ENCODE measurements around the gene CBX5. TPM values are rescaled to one million over a fixed set of nuclear protein-coding genes. Genes with fewer than 3 reads are reported as not detected.
A peak's percentile ranks its signal among the peaks of the same experiment; 100 is the strongest.
"Not testable (repeated sequence)": the region's sequence is repeated elsewhere in the genome, so short reads cannot be mapped to it uniquely, and the experiment has no call there.

Gene CBX5
- total and polyA plus RNA-seq, 7 donors: 3.0 to 30.7 (median 18.6) TPM

DNA sequence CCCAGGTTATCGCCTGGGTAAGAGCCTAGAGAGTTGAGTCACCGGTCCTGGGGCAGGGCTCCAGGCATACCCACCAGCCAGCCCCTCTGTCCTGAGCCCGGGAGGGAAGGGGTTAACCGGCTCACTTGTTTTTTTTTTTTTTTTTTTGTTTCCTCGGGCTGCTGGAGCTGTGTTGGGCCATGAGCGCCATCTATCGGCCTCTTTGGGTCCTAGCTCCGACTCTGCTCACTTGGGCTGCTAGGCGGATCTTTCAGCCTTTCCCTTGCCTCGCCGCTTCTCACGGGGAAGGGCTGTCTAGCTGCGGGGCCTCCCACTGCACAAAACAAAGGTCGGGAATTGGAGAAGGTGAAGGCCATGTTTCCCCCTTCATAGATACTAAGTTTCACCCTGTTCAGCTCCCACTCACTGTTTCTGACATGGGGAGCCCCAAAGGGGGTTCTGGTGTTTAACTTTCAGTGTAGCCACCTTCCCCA is 88.3 kb downstream of the CBX5 start:
- 0 to 1% methylated on average over 14 of the region's 14 CpGs for whole genome bisulfite sequencing, 2 donors
- Histone ChIP-seq H3K9me3 (no peaks in the 10 kb centered on the region), H3K4me1 (peaks cover 0 to 19% (median 14%) of the 10 kb centered on the region in 4 donors), H3K4me3 (no peak overlapping the region), H3K27ac (no peak overlapping the region), H3K36me3 (peaks cover 0 to 2% (median 0%) of the 10 kb centered on the region in 4 donors), H3K27me3 (peaks cover 0 to 58% (median 52%) of the 10 kb centered on the region in 3 donors)
- intact Hi-C loops (cut with DNase I): loop anchor here (1.0 to 5.0 kb wide), 2 partner anchors 139 to 159 kb away; partner anchors contain the start of gene HOXC4
- peak; percentile 86 for DNase-seq
- TF ChIP-seq, protein P1, sequence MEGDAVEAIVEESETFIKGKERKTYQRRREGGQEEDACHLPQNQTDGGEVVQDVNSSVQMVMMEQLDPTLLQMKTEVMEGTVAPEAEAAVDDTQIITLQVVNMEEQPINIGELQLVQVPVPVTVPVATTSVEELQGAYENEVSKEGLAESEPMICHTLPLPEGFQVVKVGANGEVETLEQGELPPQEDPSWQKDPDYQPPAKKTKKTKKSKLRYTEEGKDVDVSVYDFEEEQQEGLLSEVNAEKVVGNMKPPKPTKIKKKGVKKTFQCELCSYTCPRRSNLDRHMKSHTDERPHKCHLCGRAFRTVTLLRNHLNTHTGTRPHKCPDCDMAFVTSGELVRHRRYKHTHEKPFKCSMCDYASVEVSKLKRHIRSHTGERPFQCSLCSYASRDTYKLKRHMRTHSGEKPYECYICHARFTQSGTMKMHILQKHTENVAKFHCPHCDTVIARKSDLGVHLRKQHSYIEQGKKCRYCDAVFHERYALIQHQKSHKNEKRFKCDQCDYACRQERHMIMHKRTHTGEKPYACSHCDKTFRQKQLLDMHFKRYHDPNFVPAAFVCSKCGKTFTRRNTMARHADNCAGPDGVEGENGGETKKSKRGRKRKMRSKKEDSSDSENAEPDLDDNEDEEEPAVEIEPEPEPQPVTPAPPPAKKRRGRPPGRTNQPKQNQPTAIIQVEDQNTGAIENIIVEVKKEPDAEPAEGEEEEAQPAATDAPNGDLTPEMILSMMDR (IDR thresholded peaks at IDR 0.05): peak; percentile 44 to 77 (median 66)
- no peak for TF ChIP-seq EP300 (IDR thresholded peaks at IDR 0.05)

DNA sequence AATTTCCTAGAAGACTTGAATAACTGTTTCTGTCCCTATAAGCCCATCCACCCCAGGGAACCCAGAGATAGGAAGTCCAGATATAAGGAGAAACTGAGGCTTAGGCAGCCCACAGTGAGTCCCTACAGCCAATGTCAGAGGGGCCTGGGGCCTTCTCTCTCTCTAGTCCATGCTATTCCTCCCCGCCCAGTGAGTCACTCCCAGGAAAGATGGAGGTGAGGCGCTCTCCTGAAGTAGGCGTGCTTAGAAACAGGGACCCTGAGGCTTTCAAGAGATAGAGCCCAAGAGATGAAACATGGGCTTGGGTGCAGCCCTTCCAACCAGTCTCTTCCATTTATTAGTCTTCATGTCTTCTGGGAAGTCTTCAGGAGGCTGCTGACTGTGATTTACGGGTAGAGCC is 88.8 kb downstream of the CBX5 start:
- Histone ChIP-seq H3K27me3 (peaks cover 0 to 53% (median 48%) of the 10 kb centered on the region in 3 donors), H3K36me3 (peaks cover 0 to 4% (median 0%) of the 10 kb centered on the region in 4 donors), H3K4me1 (peaks cover 0 to 19% (median 14%) of the 10 kb centered on the region in 4 donors), H3K4me3 (no peak overlapping the region), H3K27ac (no peak overlapping the region), H3K9me3 (no peaks in the 10 kb centered on the region)
- intact Hi-C loops (cut with DNase I): loop anchor here (1.0 to 5.0 kb wide), 2 partner anchors 139 to 159 kb away; partner anchors contain the start of gene HOXC4
- TF ChIP-seq POLR2A (IDR thresholded peaks at IDR 0.05) (no peak), EP300 (IDR thresholded peaks at IDR 0.05) (no peak), POLR2AphosphoS5 (IDR thresholded peaks at IDR 0.05) (no peak)
- TF ChIP-seq, protein P1 (IDR thresholded peaks at IDR 0.05): no peak
- WGBS, 2 donors: 18 to 46% methylated on average over 4 of the region's 4 CpGs
- no peak for DNase-seq

DNA sequence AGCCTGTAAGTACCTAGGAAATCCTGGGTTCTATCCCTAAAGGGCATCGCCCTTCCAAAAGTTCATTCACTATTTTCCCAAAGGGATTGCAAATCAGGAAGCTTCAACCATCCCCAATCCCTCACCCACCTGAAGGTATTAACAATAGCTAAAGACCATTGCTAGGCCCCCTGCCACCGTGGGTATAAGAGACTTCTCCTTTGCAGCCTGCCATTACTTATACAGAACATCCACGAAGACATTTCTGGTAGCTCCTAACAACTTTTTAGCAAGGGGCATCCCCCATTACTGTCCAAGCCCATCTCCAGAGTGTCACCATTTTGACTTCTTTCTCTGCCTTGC is 90.8 kb downstream of the CBX5 start:
- Histone ChIP-seq H3K4me3 (peak overlapping the region; percentile 58 to 83 (median 69)), H3K9me3 (no peaks in the 10 kb centered on the region), H3K36me3 (peaks cover 0 to 4% (median 0%) of the 10 kb centered on the region in 4 donors), H3K4me1 (peaks cover 0 to 19% (median 14%) of the 10 kb centered on the region in 4 donors), H3K27ac (peak overlapping the region in 2 of 4 donors; percentile 47 to 71), H3K27me3 (peaks cover 0 to 33% (median 28%) of the 10 kb centered on the region in 3 donors)
- intact Hi-C loops (cut with DNase I): no loop called here
- no peak for TF ChIP-seq POLR2AphosphoS5 (IDR thresholded peaks at IDR 0.05)
- no peak for TF ChIP-seq POLR2A (IDR thresholded peaks at IDR 0.05)
- no peak for TF ChIP-seq EP300 (IDR thresholded peaks at IDR 0.05)
- TF ChIP-seq, protein P1 (IDR thresholded peaks at IDR 0.05): no peak
- DNase-seq: no peak
- 26% methylated on average over 3 of the region's 3 CpGs for WGBS, 2 donors

DNA sequence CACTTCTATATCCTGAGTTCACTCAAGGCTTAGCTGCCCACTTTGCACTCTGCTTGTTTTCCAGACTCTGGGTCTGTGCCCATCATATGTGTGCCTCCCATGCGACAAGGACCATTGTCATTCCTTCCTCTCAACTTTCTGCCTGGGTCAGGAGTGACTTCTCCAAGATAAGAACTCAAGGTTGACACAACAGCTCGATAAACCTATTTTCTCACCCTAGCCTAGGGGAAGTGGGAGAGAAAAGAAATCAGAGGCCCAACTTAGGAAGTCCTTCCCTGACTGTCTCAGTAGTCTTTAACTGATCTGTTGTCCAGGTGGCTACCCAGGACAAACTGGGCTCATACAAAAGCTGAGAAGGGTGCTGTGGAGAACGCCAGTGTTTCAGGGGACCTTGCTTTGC is 92.8 kb downstream of the CBX5 start:
- intact Hi-C loops (cut with DNase I): no loop called here
- WGBS, 2 donors: 92 to 96% methylated on average over 3 of the region's 3 CpGs
- TF ChIP-seq, protein P1 (IDR thresholded peaks at IDR 0.05): no peak
- no peak for TF ChIP-seq POLR2AphosphoS5 (IDR thresholded peaks at IDR 0.05)
- no peak for TF ChIP-seq POLR2A (IDR thresholded peaks at IDR 0.05)
- TF ChIP-seq EP300 (IDR thresholded peaks at IDR 0.05): no peak

DNA sequence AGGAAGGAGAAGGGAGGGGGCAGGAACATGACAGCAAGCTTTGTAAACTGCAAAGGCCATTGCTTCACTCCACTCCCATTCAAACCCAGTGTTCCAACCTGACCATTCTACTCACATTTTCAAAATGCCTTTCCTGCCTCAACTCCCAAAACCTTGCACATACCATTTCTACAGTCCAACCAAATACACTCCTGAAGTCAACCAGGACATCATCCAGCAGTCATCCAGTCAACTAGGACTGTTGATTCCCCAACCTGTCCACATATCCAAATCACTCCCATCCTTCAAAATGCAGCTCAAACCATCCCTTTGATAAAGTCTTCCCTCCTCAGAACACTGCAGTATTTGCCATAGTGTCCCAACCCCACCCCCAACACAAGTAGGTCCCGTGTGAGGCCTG is 94.0 kb downstream of the CBX5 start:
- WGBS, 2 donors: 76 to 86% methylated on average over 1 of the region's 1 CpG
- peaks cover 0 to 8% (median 4%) of the 10 kb centered on the region in 3 donors for H3K27me3 ChIP-seq
- TF ChIP-seq, protein P1 (IDR thresholded peaks at IDR 0.05): no peak
- TF ChIP-seq POLR2AphosphoS5 (IDR thresholded peaks at IDR 0.05) (no peak), POLR2A (IDR thresholded peaks at IDR 0.05) (no peak), EP300 (IDR thresholded peaks at IDR 0.05) (no peak)
- peaks cover 0 to 29% (median 3%) of the 10 kb centered on the region in 4 donors for H3K36me3 ChIP-seq
- H3K4me3 ChIP-seq: no peak overlapping the region
- H3K4me1 ChIP-seq: peaks cover 0 to 15% (median 12%) of the 10 kb centered on the region in 4 donors
- intact Hi-C loops (cut with DNase I): no loop called here
- DNase-seq: no peak
- H3K9me3 ChIP-seq: no peaks in the 10 kb centered on the region
- no peak overlapping the region for H3K27ac ChIP-seq

More for the DNA sequence above, 92.8 kb downstream of the CBX5 start:
- H3K4me3 ChIP-seq: no peak overlapping the region
- peaks cover 0 to 19% (median 14%) of the 10 kb centered on the region in 4 donors for H3K4me1 ChIP-seq
- H3K9me3 ChIP-seq: no peaks in the 10 kb centered on the region
- peaks cover 0 to 13% (median 13%) of the 10 kb centered on the region in 3 donors for H3K27me3 ChIP-seq
- H3K27ac ChIP-seq: no peak overlapping the region
- DNase-seq: no peak
- H3K36me3 ChIP-seq: peaks cover 0 to 17% (median 2%) of the 10 kb centered on the region in 4 donors

DNA sequence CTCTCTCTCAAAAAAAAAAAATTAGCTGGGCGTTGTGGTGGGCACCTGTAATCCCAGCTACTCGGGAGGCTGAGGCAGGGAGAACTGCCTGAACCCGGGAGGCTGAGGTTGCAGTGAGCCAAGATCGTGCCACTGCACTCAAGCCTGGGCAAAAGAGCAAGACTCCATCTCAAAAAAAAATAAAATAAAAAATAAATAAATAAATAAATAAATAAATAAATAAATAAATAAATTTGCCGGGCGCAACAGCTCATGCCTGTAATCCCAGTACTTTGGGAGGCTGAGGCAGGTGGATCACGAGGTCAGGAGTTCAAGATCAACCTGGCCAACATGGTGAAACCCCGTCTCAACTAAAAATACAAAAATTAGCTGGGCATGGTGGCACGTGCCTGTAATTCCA is 94.6 kb downstream of the CBX5 start:
- intact Hi-C loops (cut with DNase I); DNase-seq; H3K4me3 ChIP-seq; H3K9me3 ChIP-seq; H3K27me3 ChIP-seq; H3K27ac ChIP-seq: not testable (repeated sequence)
- H3K36me3 ChIP-seq: peaks cover 0 to 35% (median 3%) of the 10 kb centered on the region in 4 donors
- H3K4me1 ChIP-seq: peaks cover 0 to 15% (median 12%) of the 10 kb centered on the region in 4 donors
- 94 to 96% methylated on average over 9 of the region's 9 CpGs for WGBS, 2 donors

Data from sigmoid colon (tissue), 7 donors.